ENCODE measurements around the gene TMTC2.

DNA sequence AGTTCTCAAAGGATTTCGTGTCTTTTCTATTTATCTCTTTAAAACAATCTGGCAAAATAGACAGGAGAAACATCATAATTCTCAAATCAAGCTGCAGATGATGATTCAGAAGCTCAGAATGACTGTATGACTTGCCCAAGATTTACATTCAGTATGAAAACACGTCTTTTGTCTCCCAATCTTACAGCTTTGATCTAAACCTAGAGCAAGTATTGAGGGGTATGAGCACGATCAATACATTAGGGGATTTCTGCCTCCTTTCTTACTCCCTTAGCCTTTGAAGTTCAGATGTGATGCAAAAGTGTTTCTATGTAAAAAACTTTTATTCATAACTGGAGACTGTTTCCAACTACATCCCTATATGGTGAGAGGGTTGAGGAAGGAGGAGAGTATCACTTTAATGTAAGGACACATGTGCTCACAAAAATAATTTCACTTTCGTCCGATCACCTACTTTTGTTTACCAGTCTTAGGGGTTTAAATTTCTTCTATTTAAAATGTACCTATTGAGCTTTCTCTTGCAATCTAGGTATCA is 454.8 kb downstream of the TMTC2 start:
- TF ChIP-seq, protein P1, sequence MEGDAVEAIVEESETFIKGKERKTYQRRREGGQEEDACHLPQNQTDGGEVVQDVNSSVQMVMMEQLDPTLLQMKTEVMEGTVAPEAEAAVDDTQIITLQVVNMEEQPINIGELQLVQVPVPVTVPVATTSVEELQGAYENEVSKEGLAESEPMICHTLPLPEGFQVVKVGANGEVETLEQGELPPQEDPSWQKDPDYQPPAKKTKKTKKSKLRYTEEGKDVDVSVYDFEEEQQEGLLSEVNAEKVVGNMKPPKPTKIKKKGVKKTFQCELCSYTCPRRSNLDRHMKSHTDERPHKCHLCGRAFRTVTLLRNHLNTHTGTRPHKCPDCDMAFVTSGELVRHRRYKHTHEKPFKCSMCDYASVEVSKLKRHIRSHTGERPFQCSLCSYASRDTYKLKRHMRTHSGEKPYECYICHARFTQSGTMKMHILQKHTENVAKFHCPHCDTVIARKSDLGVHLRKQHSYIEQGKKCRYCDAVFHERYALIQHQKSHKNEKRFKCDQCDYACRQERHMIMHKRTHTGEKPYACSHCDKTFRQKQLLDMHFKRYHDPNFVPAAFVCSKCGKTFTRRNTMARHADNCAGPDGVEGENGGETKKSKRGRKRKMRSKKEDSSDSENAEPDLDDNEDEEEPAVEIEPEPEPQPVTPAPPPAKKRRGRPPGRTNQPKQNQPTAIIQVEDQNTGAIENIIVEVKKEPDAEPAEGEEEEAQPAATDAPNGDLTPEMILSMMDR (IDR thresholded peaks at IDR 0.05): no peak
- TF ChIP-seq POLR2A (IDR thresholded peaks at IDR 0.05): no peak

Data from testis (tissue), 2 donors.